GM12878 (cell line): Measurements from ENCODE around the gene IDH3B. TPM values are rescaled to one million over a fixed set of nuclear protein-coding genes. Genes with fewer than 3 reads are reported as not detected.

Experiments
- ATAC-seq: fragments of 200-7000 bp; cut with Tn5 transposase; 3 replicates; pipeline ENCODE4 v1.9.1; 2020; ENCODE audit warnings: mild to moderate bottlenecking, moderate library complexity
- BruUV-seq: library from RNA; stranded (reverse); fragments of 400-500 nt; replicated peaks from 2 replicates; lab custom pipeline; 2021; lab: Mats Ljungman, UMichigan
- CTCF ChIA-PET: fragments of 300-600 bp; sonication (Branson Sonifier 250); formaldehyde crosslinking; extraction: SDS; loops from one replicate; lab custom pipeline; 2021; ENCODE audit warnings: inconsistent platforms; lab: Yijun Ruan, JAX
- POLR2A ChIA-PET: fragments of 350-600 bp; formaldehyde crosslinking; extraction: SDS; loops from one replicate; lab custom pipeline; 2021; ENCODE audit warnings: inconsistent platforms; lab: Charles Lee
- RAD21 ChIA-PET: fragments of 300-600 bp; sonication (Branson Sonifier 250); formaldehyde crosslinking; loops from one replicate; lab custom pipeline; 2023; ENCODE audit warnings: antibody characterized with exemption; ENCODE audit not compliant: unreplicated experiment; lab: Charles Lee
- SMC1A ChIA-PET: fragments of 300-600 bp; sonication (Branson Sonifier 250); formaldehyde crosslinking; loops from one replicate; lab custom pipeline; 2023; ENCODE audit not compliant: unreplicated experiment, uncharacterized antibody; lab: Charles Lee
- DNase-seq: peaks from one replicate; pipeline ENCODE4 v3.0.0-alpha.2; 2011; ENCODE audit warnings: low read depth, low spot score
- FAIRE-seq: peaks from 3 replicates; lab custom pipeline; 2011; peaks lifted over from hg19 to GRCh38; lab: Jason Lieb, UNC
- H2AFZ ChIP-seq: 2 replicates; pipeline ENCODE4 v1.6.0; 2011; ENCODE audit warnings: low read depth, low read length, control low read depth; ENCODE audit not compliant: control insufficient read depth
- H3K27ac ChIP-seq: 2 replicates; pipeline ENCODE4 v1.5.1; 2011; ENCODE audit warnings: control low read depth; ENCODE audit not compliant: control insufficient read depth, insufficient read depth
- H3K27me3 ChIP-seq, 2 experiments: replicated peaks in 1 of 2; 2 replicates each; pipeline versions ENCODE4 v1.6.0 to v1.6.1; 2011; ENCODE audit warnings: low read length in 1 of 2; ENCODE audit not compliant: control insufficient read depth in 2 of 2, insufficient read depth in 2 of 2
- H3K36me3 ChIP-seq, 2 experiments: 2 replicates each; pipeline ENCODE4 v1.5.1; 2011; ENCODE audit warnings: low read length in 1 of 2; ENCODE audit not compliant: control insufficient read depth in 2 of 2, insufficient read depth in 2 of 2
- H3K4me1 ChIP-seq: 2 replicates; pipeline ENCODE4 v1.6.1; 2011; ENCODE audit warnings: mild to moderate bottlenecking, low read length, moderate library complexity, mixed read lengths; ENCODE audit not compliant: control insufficient read depth, insufficient read depth
- H3K4me2 ChIP-seq: 2 replicates; pipeline ENCODE4 v1.6.0; 2011; ENCODE audit warnings: control low read depth; ENCODE audit not compliant: control insufficient read depth, insufficient read depth
- H3K4me3 ChIP-seq: fragments of 200-600 bp; sonication (generic); 2 replicates; pipeline ENCODE4 v1.5.1; 2016
- H3K79me2 ChIP-seq: 2 replicates; pipeline ENCODE4 v1.6.0; 2011; ENCODE audit warnings: low read length; ENCODE audit not compliant: control insufficient read depth, insufficient read depth
- H3K9ac ChIP-seq: 2 replicates; pipeline ENCODE4 v1.8.0; 2011; ENCODE audit warnings: low read length, control low read depth, mixed read lengths; ENCODE audit not compliant: control insufficient read depth, insufficient read depth
- H3K9me3 ChIP-seq: replicated peaks from 3 replicates; pipeline ENCODE4 v1.5.1; 2011; ENCODE audit warnings: mild to moderate bottlenecking, low read length; ENCODE audit not compliant: control insufficient read depth, insufficient read depth
- H4K20me1 ChIP-seq: 2 replicates; pipeline ENCODE4 v1.6.0; 2011; ENCODE audit not compliant: control insufficient read depth, insufficient read depth
- BACH1 ChIP-seq: fragments of 450-650 bp; IDR thresholded peaks from 2 replicates; pipeline ENCODE4 v1.6.1; 2017; ENCODE audit warnings: mild to moderate bottlenecking, borderline replicate concordance
- BHLHE40 ChIP-seq, 2 experiments: fragments of 450-650 bp in 1 of 2; IDR thresholded peaks; 2 replicates each; pipeline ENCODE4 v1.6.1; 2011 to 2017; ENCODE audit warnings: low read depth in 2 of 2, borderline replicate concordance in 1 of 2, improper control_type of control experiment in 1 of 2, low read length in 1 of 2, mild to moderate bottlenecking in 1 of 2
- HDAC6 ChIP-seq: fragments of 200-600 bp; sonication (generic); IDR thresholded peaks from one replicate; pipeline ENCODE4 v1.8.0; 2017; ENCODE audit warnings: antibody characterized with exemption; ENCODE audit not compliant: unreplicated experiment
- IRF4 ChIP-seq: IDR thresholded peaks from 2 replicates; pipeline ENCODE4 v1.6.1; 2011; ENCODE audit warnings: low read depth, low read length
- JUND ChIP-seq: IDR thresholded peaks from 2 replicates; pipeline ENCODE4 v1.6.1; 2012; ENCODE audit warnings: low read depth, mild to moderate bottlenecking, low read length, improper control_type of control experiment, moderate library complexity
- MYC ChIP-seq: IDR thresholded peaks from 2 replicates; pipeline ENCODE4 v1.6.1; 2011; ENCODE audit warnings: mild to moderate bottlenecking, low read length, moderate library complexity, inconsistent platforms; ENCODE audit not compliant: insufficient read depth, insufficient replicate concordance, insufficient read length, severe bottlenecking
- ZNF384 ChIP-seq: IDR thresholded peaks from 2 replicates; pipeline ENCODE4 v1.6.1; 2012; ENCODE audit warnings: low read depth, mild to moderate bottlenecking, low read length, improper control_type of control experiment, borderline replicate concordance
- ZZZ3 ChIP-seq: IDR thresholded peaks from 2 replicates; pipeline ENCODE4 v1.6.1; 2011; ENCODE audit warnings: low read depth; ENCODE audit not compliant: control insufficient read depth, insufficient read length
- WGBS: methylation state at CpG from one replicate; pipeline ENCODE4 v1.1.6; 2016; ENCODE audit warnings: low lambda C conversion rate; ENCODE audit not compliant: insufficient replicate concordance, insufficient coverage; ENCODE audit errors: missing lambda C conversion rate; 5-methylcytosine and 5-hydroxymethylcytosine counted together
- in situ Hi-C: fragments of 300-500 bp; cut with MboI; formaldehyde crosslinking; loops from 9 replicates; pipeline ENCODE4 v1.14.3; 2018; ENCODE audit warnings: mixed read lengths
- intact Hi-C: fragments of 100-400 bp; cut with micrococcal nuclease; formaldehyde crosslinking; loops from one replicate; pipeline ENCODE4 v1.14.2; 2022; ENCODE audit not compliant: unreplicated experiment
- polyA plus RNA-seq, 11 experiments: library from polyadenylated mRNA; depleted of rRNA in 4 of 11; unstranded in 6 of 11; stranded (reverse) in 5 of 11; fragments of >200 nt; fragmentation: Nextera tagmentation in 4 of 11; fragmentation: Illumina TruSeq in 1 of 11; extraction: Ambion mirVana in 4 of 11; extraction: Trizol in 1 of 11; gene quantifications; 1 replicate in 1 of 11; 2 replicates in 10 of 11; pipeline versions ENCODE4 v1.2.1 to v1.2.3, GENCODE V29; 2011 to 2016; ENCODE audit warnings: inconsistent platforms in 2 of 11, missing spikeins in 2 of 11, low read depth in 1 of 11
- total RNA-seq, 4 experiments: library from RNA; depleted of rRNA in 3 of 4; stranded (reverse); fragments of >200 nt in 3 of 4; fragmentation: Illumina TruSeq in 1 of 4; extraction: Trizol in 1 of 4; gene quantifications; 2 replicates each; pipeline versions ENCODE4 v1.2.1 to v1.2.3, GENCODE V29; 2013 to 2021
- TF ChIP-seq, protein P1 (sequence below): fragments of 450-650 bp; IDR thresholded peaks from 2 replicates; pipeline ENCODE4 v1.6.1; 2014; ENCODE audit warnings: mild to moderate bottlenecking
- TF ChIP-seq, protein P2 (sequence below): fragments of 450-650 bp; IDR thresholded peaks from 2 replicates; pipeline ENCODE4 v1.6.1; 2016; ENCODE audit warnings: mild to moderate bottlenecking

IDH3B gene
- total and polyA plus RNA-seq, 10 of the 15 experiments (the other 5 are each of a cell fraction or from before 2014, with no cell fraction given): 65.3 to 177 (median 121) TPM

DNA sequence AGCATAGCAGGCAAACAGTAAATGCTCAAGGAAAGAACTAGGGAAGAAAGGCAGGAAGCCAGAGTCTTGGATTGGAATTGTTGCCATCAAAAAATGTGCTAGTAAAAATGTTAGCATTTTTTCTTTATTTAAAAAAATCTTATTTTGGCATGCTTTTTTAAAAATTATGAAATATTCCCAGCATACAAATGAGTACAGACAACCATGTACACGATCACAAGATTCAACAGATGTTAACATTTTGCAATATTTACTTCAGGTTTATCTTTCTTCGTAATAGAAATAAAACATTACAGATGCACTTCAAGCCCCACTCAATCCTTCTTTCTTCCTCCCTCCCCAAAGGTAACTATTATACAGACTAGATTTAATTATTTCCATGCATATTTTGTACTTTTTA lies 39.0 kb downstream of the IDH3B start:
- BruUV-seq: no TSS peak
- Histone ChIP-seq H3K4me3 (no peak overlapping the region), H3K4me2 (no peak overlapping the region), H3K9ac (no peak overlapping the region), H3K9me3 (no peaks in the 10 kb centered on the region), H2AFZ (no peak overlapping the region), H3K4me1 (no peaks in the 10 kb centered on the region), H3K27me3 (no peaks in the 10 kb centered on the region; a peak in 2 of 4 replicates), H3K79me2 (no peaks in the 10 kb centered on the region), H3K27ac (no peak overlapping the region), H3K36me3 (no peaks in the 10 kb centered on the region), H4K20me1 (no peaks in the 10 kb centered on the region)
- in situ Hi-C loops (no loop called here), intact Hi-C loops (no loop called here)
- ChIA-PET RAD21 (no interaction called here), POLR2A (no interaction called here), CTCF (no interaction called here), SMC1A (no interaction called here)
- DNase-seq (no peak), ATAC-seq (no peak), FAIRE-seq (no peak)
- 18% methylated on average over 2 of the region's 2 CpGs for WGBS
- TF ChIP-seq ZNF384 (no peak), MYC (no peak), JUND (no peak), IRF4 (no peak), BHLHE40 (IDR thresholded peaks at IDR 0.05; ENCODE audit: borderline replicate concordance in 1 of 2, low read depth in 2 of 2, low read length in 1 of 2) (no peak), HDAC6 (no peak), BACH1 (no peak), ZZZ3 (no peak)
- TF ChIP-seq, protein P1, sequence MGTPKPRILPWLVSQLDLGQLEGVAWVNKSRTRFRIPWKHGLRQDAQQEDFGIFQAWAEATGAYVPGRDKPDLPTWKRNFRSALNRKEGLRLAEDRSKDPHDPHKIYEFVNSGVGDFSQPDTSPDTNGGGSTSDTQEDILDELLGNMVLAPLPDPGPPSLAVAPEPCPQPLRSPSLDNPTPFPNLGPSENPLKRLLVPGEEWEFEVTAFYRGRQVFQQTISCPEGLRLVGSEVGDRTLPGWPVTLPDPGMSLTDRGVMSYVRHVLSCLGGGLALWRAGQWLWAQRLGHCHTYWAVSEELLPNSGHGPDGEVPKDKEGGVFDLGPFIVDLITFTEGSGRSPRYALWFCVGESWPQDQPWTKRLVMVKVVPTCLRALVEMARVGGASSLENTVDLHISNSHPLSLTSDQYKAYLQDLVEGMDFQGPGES: no peak
- TF ChIP-seq, protein P2, sequence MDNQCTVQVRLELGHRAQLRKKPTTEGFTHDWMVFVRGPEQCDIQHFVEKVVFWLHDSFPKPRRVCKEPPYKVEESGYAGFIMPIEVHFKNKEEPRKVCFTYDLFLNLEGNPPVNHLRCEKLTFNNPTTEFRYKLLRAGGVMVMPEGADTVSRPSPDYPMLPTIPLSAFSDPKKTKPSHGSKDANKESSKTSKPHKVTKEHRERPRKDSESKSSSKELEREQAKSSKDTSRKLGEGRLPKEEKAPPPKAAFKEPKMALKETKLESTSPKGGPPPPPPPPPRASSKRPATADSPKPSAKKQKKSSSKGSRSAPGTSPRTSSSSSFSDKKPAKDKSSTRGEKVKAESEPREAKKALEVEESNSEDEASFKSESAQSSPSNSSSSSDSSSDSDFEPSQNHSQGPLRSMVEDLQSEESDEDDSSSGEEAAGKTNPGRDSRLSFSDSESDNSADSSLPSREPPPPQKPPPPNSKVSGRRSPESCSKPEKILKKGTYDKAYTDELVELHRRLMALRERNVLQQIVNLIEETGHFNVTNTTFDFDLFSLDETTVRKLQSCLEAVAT: no peak
